GM21515 (cell line): ENCODE data around the gene GPR157.

Experiments used
- ATAC-seq: cut with Tn5 transposase; IDR thresholded peaks from one replicate; pipeline ENCODE4 v1.9.1; 2021; ENCODE audit not compliant: unreplicated experiment

The GPR157 gene

GRCh38 chr1:9065213-9065751 is 63.6 kb downstream of the GPR157 start:
- ATAC-seq: no peak

GRCh38 chr1:9062846-9063245 is 66.1 kb downstream of the GPR157 start:
- no peak for ATAC-seq

GRCh38 chr1:9062021-9062471 is 66.9 kb downstream of the GPR157 start:
- ATAC-seq: no peak

- ATAC-seq: no peak
Observed at GRCh38 chr1:9061252-9061960, 67.5 kb downstream of the GPR157 start.

- ATAC-seq: no peak
Observed at GRCh38 chr1:9059891-9060744, 68.8 kb downstream of the GPR157 start.

GRCh38 chr1:9058465-9058864 is 70.4 kb downstream of the GPR157 start:
- no peak for ATAC-seq

- no peak for ATAC-seq
Observed at GRCh38 chr1:9057851-9058250, 71.1 kb downstream of the GPR157 start.

GRCh38 chr1:9052272-9053049 is 76.4 kb downstream of the GPR157 start:
- ATAC-seq: no peak

- no peak for ATAC-seq
Observed at GRCh38 chr1:9051379-9051778, 77.5 kb downstream of the GPR157 start.

- ATAC-seq: no peak
Observed at GRCh38 chr1:9050803-9051202, 78.1 kb downstream of the GPR157 start.
